Kidney (tissue), 14 donors: ENCODE measurements around the gene FYB1. TPM values are rescaled to one million over a fixed set of nuclear protein-coding genes. Genes with fewer than 3 reads are reported as not detected.

ENCODE experiments used
- DNase-seq, 5 donors: peaks; one replicate each; pipeline ENCODE4 v3.0.0-alpha.2; 2013 to 2020
- FAIRE-seq: peaks from 2 replicates; lab custom pipeline; 2012; peaks lifted over from hg19 to GRCh38; lab: Jason Lieb, UNC
- H3K27ac ChIP-seq, 2 donors: one replicate each; pipeline ENCODE4 v1.7.0; 2013; ENCODE audit warnings: low read depth in 2 of 2, low read length in 2 of 2, inconsistent platforms in 1 of 2
- H3K27me3 ChIP-seq: one replicate; pipeline ENCODE4 v1.7.1; 2013; ENCODE audit warnings: low read length, inconsistent platforms; ENCODE audit not compliant: control insufficient read depth, insufficient read depth
- H3K36me3 ChIP-seq, 3 donors: one replicate each; pipeline versions ENCODE4 v1.7.0 to v1.7.1; 2013; ENCODE audit warnings: low read length in 3 of 3, control low read depth in 1 of 3, inconsistent platforms in 1 of 3; ENCODE audit not compliant: insufficient read depth in 3 of 3, control insufficient read depth in 2 of 3
- H3K4me1 ChIP-seq, 3 donors: one replicate each; pipeline versions ENCODE4 v1.7.0 to v1.7.1; 2013; ENCODE audit warnings: low read length in 3 of 3, inconsistent platforms in 1 of 3, low read depth in 1 of 3; ENCODE audit not compliant: control insufficient read depth in 2 of 3, insufficient read depth in 2 of 3
- H3K4me3 ChIP-seq, 3 donors: one replicate each; pipeline versions ENCODE4 v1.7.0 to v1.8.1; 2013; ENCODE audit warnings: low read length in 3 of 3, control low read depth in 1 of 3, inconsistent platforms in 1 of 3
- H3K9ac ChIP-seq, 3 donors: one replicate each; pipeline versions ENCODE4 v1.7.0 to v1.7.1; 2013; ENCODE audit warnings: low read length in 3 of 3, control low read depth in 1 of 3, inconsistent platforms in 1 of 3
- H3K9me3 ChIP-seq, 3 donors: one replicate each; pipeline versions ENCODE4 v1.7.0 to v1.7.1; 2013; ENCODE audit warnings: low read length in 3 of 3, control low read depth in 1 of 3, inconsistent platforms in 1 of 3; ENCODE audit not compliant: control insufficient read depth in 2 of 3, insufficient read depth in 1 of 3
- CTCF ChIP-seq: IDR thresholded peaks from 3 replicates; pipeline ENCODE4 v1.5.1; 2012; ENCODE audit warnings: mild to moderate bottlenecking, moderate library complexity, borderline replicate concordance; ENCODE audit not compliant: insufficient read depth; ENCODE audit errors: extremely low read depth
- intact Hi-C: fragments of 100-400 bp; cut with DNase I; formaldehyde crosslinking; loops from one replicate; pipeline ENCODE4 v1.11.1; 2022
- polyA plus RNA-seq: library from polyadenylated mRNA; stranded (reverse); fragments of 350-450 nt; fragmentation: Illumina TruSeq; extraction: RNeasy Lipid Tissue Mini Kit (QIAGEN cat#74804); gene quantifications from one replicate; pipeline ENCODE4 v1.2.3, GENCODE V29; 2014; ENCODE audit warnings: low read depth, low replicate concordance; ENCODE audit not compliant: insufficient read depth
- total RNA-seq: library from RNA; stranded (reverse); fragmentation: NEBNext Ultra II Directional; extraction: Animal tissue kit (Norgen Biotek cat#: 25700); gene quantifications from one replicate; pipeline ENCODE4 v1.2.1, GENCODE V29; 2021
- donor health status: control.
- donor health status: control.
- donor health status: control.
- donor health status: control.
- donor health status: control.
- donor health status: DM: yes; HTN: yes; CAD: no.
- donor health status: Normal renal cell carcinoma (clear cell type).

The FYB1 gene
- total and polyA plus RNA-seq, 2 donors from 2014 or later, result 2.3 to 53.7 TPM

- no peaks in the 10 kb centered on the region for H3K27me3 ChIP-seq
- intact Hi-C loops, result loop anchor here (5.0 kb wide), 1 partner anchor 349 kb away; no protein-coding TSS in a partner anchor
- no peaks in the 10 kb centered on the region for H3K9me3 ChIP-seq
- TF ChIP-seq CTCF, result no peak
- no peaks in the 10 kb centered on the region for H3K4me1 ChIP-seq
- no peak overlapping the region for H3K27ac ChIP-seq
- no peak overlapping the region for H3K4me3 ChIP-seq
- H3K36me3 ChIP-seq, result no peaks in the 10 kb centered on the region
- DNase-seq (peak in 3 of 5 donors; percentile 46 to 79 (median 72)), FAIRE-seq (no peak)
- H3K9ac ChIP-seq, result no peak overlapping the region
These were observed 621 bp downstream of the FYB1 start for GRCh38 chr5:39218482-39219402.

- Histone ChIP-seq H3K36me3 (no peaks in the 10 kb centered on the region), H3K9me3 (no peaks in the 10 kb centered on the region), H3K27me3 (no peaks in the 10 kb centered on the region), H3K4me3 (no peak overlapping the region), H3K4me1 (no peaks in the 10 kb centered on the region), H3K9ac (no peak overlapping the region), H3K27ac (no peak overlapping the region)
- DNase-seq (peak; percentile 72 to 92 (median 81)), FAIRE-seq (peak; percentile 63)
- peak; percentile 99 for TF ChIP-seq CTCF
- intact Hi-C loops, result loop anchor here (5.0 kb wide), 1 partner anchor 350 kb away; no protein-coding TSS in a partner anchor
These were observed 1.7 kb downstream of the FYB1 start for GRCh38 chr5:39217365-39218281.

GRCh38 chr5:39216631-39217030 lies 2.7 kb downstream of the FYB1 start:
- intact Hi-C loops, result loop anchor here (5.0 kb wide), 1 partner anchor 351 kb away; no protein-coding TSS in a partner anchor
- H3K9ac ChIP-seq, result no peak overlapping the region
- H3K27me3 ChIP-seq, result no peaks in the 10 kb centered on the region
- no peak for DNase-seq
- no peak overlapping the region for H3K27ac ChIP-seq
- H3K9me3 ChIP-seq, result no peaks in the 10 kb centered on the region
- H3K4me3 ChIP-seq, result no peak overlapping the region
- no peak for FAIRE-seq
- no peaks in the 10 kb centered on the region for H3K4me1 ChIP-seq
- TF ChIP-seq CTCF, result no peak
- no peaks in the 10 kb centered on the region for H3K36me3 ChIP-seq
